DMS114 treated with DMSO at 0.1 percent for 48 hours (cell line): Measurements from ENCODE around the gene KLF1.
"Not testable (repeated sequence)": the region's sequence is repeated elsewhere in the genome, so short reads cannot be mapped to it uniquely, and the experiment has no call there.

ENCODE experiments used
- DNase-seq: peaks from one replicate; lab custom pipeline; 2025; ENCODE audit not compliant: unreplicated experiment; lab: John Stamatoyannopoulos, UW

Gene KLF1

GRCh38 chr19:12868540-12869112 lies 18.4 kb downstream of the KLF1 start:
- no peak for DNase-seq

DNA sequence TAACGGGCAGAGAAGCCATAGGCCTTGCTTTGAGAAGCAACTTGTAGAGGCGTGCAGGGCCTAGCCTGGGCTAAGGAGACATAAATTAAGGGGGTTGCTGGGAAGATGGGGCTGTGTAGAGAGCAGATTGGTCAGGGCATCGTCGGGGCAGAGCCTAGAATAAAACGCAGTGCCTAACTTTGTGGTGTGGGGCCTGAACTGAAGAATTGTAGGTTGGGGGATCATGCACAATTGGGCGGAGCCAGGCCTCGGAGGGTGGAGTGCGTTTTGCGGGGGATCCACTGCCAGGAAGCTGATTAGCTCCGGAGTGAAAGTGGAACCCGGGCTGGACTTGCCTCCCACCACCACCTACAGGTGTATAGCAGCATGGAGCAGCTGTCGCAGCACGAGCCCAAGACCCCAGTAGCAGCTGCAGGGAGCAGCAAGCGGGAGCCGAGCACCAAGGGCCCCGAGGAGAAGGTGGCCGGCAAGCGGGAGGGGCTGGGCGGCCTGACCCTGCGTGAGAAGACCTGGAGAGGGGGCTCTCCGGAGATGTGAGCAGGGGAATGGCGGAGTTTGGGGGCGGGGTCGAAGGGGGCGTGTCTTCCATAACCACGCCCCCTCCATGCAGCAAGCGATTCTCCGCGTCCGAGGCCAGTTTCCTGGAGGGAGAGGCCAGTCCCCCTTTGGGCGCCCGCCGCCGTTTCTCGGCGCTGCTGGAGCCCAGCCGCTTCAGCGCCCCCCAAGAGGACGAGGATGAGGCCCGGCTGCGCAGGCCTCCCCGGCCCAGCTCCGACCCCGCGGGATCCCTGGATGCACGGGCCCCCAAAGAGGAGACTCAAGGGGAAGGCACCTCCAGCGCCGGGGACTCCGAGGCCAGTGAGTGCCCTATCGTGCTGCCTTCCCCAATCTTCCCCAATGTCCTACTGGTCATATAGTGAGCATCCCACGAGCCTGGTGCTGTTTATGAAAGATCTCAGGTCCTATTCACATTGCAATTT lies 19.6 kb downstream of the KLF1 start:
- DNase-seq = peak; percentile 42

GRCh38 chr19:12866416-12867119 lies 20.4 kb downstream of the KLF1 start:
- no peak for DNase-seq

GRCh38 chr19:12865746-12866415 lies 21.1 kb downstream of the KLF1 start:
- DNase-seq = no peak

DNA sequence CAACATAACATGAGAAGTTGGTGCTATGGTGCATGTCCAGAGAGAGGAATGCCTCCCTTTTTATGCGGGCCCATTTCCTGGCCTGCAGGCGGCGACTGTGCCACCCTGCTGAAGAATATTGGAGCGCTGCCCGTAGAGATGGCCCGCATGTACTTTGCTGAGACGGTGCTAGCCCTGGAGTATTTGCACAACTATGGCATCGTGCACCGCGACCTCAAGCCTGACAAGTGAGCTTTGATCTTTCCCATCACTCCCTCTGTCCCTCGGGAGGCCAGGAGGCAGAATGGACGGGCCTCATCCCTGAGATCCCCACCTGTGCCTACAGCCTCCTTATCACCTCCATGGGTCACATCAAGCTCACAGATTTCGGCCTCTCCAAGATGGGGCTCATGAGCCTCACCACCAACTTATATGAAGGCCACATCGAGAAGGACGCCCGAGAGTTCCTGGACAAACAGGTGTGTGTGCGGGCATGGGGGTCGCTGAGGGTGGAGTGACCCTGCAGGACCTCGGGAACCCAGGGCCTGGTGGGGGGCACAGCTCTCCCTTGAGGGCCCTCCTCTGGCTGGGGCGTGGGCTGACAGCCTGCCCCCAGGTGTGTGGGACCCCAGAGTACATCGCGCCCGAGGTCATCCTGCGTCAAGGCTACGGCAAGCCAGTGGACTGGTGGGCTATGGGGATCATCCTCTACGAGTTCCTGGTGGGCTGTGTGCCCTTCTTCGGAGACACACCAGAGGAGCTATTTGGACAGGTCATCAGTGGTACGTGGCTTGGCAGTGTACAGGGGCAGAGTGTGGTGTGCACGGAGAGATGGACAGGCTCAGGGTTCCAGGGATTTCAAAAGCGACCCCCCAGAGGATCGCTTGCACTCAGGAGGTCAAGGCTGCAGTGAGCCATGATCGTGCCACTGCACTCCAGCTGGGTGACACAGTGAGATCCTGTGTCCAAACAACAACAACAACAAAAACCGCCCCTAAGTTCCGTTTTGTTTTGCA lies 22.0 kb downstream of the KLF1 start:
- DNase-seq = no peak

GRCh38 chr19:12864143-12864542 lies 22.9 kb downstream of the KLF1 start:
- no peak for DNase-seq

- no peak for DNase-seq
Measured at GRCh38 chr19:12859546-12859945, 27.5 kb downstream of the KLF1 start.

DNA sequence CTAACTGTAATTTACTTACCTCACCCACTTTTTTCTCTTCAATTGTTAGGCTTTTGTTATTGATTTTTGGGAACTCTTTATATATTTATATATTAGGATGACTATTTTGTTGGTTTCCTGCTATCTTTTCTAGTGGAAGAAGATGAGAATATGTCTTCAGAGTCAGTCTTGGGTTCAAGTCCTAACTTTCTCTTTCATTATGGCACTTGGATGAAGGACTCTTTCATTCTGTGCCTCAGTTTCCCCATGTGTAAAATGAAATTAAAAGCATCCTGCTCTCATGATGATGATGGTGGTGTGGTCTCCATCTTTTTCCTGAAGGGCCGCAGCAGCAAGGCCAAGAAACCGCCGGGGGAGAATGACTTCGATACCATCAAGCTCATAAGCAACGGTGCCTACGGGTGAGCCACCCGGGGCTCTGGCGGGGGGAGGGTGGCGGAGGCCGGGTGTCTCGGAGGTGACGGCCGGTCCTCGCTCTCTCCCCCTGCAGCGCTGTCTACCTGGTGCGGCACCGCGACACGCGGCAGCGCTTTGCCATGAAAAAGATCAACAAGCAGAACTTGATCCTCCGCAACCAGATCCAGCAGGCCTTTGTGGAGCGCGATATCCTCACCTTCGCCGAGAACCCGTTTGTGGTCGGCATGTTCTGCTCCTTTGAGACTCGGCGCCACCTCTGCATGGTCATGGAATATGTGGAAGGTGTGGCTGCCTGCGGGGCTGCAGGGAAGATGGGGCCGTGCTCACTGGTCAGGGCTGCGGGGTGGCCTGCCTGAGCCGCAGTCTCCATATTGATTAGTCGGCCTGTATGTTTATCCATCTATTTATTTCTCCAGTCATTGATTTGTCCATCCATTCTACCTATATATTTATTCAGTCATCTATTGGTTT lies 28.7 kb downstream of the KLF1 start:
- no peak for DNase-seq

DNA sequence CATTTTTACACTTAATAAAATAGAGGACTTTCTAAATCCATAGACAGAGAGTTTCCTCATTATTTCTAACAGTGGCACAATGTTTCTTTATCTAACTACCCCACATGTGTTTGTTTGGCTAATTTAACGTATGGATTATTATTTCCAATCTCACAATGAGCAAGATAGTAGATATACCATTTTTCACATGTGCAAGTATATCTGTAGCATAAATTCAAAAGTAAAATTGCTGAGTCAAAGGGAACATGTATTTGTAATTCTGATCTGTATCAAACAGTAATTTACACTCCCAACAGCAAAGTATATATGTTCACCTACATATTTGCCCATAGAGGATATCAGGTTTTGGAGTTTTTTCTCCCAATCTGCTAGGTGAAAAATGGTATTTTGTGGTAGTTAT lies 30.3 kb downstream of the KLF1 start:
- DNase-seq = no peak

DNA sequence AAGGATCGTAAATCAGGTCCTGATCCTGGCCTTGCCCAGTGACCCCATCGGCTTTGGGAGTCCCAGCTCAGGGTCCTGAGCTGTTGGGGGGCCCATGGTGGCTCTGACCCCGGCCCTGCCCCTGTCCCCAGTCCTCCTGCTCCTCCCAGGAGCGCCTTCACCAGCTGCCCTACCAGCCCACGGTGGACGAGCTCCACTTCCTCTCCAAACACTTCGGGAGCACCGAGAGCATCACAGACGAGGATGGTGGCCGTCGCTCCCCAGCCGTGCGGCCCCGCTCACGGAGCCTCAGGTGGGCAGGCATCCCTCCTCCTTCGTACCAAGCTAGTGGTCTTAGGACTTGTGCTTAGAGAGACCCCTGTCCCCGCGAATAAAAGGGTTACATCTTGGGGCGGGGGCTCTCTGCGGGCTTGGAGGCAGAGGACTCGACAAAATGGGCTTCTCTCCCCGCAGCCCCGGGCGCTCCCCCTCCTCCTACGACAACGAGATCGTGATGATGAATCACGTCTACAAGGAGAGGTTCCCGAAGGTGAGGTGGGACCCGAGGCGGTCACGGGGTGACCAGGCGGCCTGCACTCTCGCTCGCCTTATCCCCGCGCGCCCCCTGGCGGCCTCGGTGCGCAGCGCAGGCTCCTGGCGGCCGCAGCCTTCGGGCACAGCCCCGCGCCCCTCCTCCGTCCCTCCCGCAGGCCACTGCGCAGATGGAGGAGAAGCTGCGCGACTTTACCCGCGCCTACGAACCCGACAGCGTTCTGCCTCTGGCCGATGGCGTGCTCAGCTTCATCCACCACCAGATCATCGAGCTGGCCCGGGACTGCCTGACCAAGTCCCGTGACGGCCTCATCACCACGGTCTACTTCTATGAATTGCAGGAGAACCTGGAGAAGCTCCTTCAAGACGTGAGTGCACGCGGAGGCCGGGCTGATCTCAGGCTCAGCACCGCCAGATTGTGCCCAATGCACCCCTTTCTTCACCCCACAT lies 39.6 kb downstream of the KLF1 start:
- no peak for DNase-seq

DNA sequence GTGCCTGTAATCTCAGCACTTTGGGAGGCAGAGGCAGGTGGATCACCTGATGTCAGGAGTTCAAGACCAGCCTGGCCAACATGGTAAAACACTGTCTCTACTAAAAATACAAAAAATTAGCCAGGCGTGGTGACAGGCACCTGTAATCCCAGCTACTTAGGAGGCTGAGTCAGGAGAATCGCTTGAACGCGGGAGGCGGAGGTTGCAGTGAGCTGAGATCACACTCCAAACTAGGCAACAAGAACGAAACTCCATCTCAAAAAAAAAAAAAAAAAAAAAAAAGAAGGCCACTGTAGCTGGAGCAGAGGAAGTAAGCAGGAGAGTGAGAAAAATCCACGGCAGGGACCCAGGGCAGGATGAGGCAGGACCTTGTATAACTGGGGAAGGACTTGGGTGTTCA lies 40.4 kb downstream of the KLF1 start:
- not testable (repeated sequence) for DNase-seq

- DNase-seq = no peak
Measured at GRCh38 chr19:12843999-12844732, 42.8 kb downstream of the KLF1 start.

DNA sequence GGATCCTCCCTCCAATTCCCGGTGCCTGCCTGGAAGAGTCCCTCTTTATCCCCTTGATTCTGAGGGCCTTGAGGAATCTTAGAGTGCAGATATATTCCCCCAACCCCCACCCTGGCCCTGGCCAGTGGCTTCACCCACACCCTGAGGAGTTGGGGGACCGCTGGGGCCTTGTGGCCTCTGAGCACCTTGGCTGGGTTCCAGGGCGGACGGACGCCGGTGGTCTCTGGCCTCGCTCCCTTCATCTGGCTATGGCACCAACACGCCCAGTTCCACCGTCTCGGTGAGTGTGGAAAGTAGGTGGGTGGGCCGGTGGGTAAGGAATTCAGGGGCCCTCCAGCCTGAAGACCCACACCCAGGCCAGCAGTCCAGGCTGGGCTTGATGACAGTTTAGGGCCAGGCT lies 43.7 kb downstream of the KLF1 start:
- DNase-seq = no peak

- no peak for DNase-seq
Measured at GRCh38 chr19:12842511-12842910, 44.5 kb downstream of the KLF1 start.

DNA sequence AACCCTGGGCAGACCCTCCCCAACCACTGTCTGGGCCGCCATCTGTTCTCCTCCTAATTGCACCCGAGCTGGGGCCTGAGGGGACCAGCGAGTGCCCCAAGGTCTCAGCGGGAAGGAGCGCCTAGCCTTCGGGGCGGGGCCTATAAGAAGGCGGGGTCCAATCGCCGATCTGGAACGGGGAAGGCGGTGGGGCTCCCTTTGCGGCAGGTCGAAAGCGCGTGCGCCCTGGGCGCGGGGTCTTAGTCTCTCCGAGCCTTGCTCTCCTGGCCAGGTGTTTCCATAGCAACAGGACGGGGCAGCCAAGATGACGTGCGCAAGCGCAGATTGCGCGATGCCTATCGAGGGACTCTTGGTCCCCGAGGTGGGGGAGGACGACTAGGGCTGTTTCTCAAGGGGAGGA lies 45.9 kb downstream of the KLF1 start:
- no peak for DNase-seq

GRCh38 chr19:12840091-12841079 lies 46.6 kb downstream of the KLF1 start:
- no peak for DNase-seq
